IPS-20b (cell line): Measurements from ENCODE around the gene VWA8.

Experiments used
- H3K27ac ChIP-seq: one replicate; pipeline ENCODE4 v1.5.1; 2013; ENCODE audit warnings: low read length
- H3K27me3 ChIP-seq: 2 replicates; pipeline ENCODE4 v1.6.1; 2013; ENCODE audit warnings: mild to moderate bottlenecking, low read length, inconsistent platforms; ENCODE audit not compliant: insufficient read depth
- H3K36me3 ChIP-seq: 2 replicates; pipeline ENCODE4 v1.6.1; 2013; ENCODE audit warnings: low read depth, mild to moderate bottlenecking, inconsistent platforms, low read length, moderate library complexity; ENCODE audit not compliant: insufficient read depth
- H3K4me1 ChIP-seq: 2 replicates; pipeline ENCODE4 v1.6.1; 2013; ENCODE audit warnings: mild to moderate bottlenecking, control low read depth, inconsistent platforms, low read length, moderate library complexity; ENCODE audit not compliant: insufficient read depth
- H3K4me3 ChIP-seq: 2 replicates; pipeline ENCODE4 v1.5.1; 2013; ENCODE audit warnings: mild to moderate bottlenecking, low read length, inconsistent platforms
- H3K9ac ChIP-seq: 2 replicates; pipeline ENCODE4 v1.6.1; 2013; ENCODE audit warnings: low read depth, mild to moderate bottlenecking, inconsistent platforms, low read length, moderate library complexity
- H3K9me3 ChIP-seq: 2 replicates; pipeline ENCODE4 v1.6.1; 2013; ENCODE audit warnings: mild to moderate bottlenecking, low read depth, low read length, inconsistent platforms; ENCODE audit not compliant: insufficient read depth

Gene VWA8

DNA sequence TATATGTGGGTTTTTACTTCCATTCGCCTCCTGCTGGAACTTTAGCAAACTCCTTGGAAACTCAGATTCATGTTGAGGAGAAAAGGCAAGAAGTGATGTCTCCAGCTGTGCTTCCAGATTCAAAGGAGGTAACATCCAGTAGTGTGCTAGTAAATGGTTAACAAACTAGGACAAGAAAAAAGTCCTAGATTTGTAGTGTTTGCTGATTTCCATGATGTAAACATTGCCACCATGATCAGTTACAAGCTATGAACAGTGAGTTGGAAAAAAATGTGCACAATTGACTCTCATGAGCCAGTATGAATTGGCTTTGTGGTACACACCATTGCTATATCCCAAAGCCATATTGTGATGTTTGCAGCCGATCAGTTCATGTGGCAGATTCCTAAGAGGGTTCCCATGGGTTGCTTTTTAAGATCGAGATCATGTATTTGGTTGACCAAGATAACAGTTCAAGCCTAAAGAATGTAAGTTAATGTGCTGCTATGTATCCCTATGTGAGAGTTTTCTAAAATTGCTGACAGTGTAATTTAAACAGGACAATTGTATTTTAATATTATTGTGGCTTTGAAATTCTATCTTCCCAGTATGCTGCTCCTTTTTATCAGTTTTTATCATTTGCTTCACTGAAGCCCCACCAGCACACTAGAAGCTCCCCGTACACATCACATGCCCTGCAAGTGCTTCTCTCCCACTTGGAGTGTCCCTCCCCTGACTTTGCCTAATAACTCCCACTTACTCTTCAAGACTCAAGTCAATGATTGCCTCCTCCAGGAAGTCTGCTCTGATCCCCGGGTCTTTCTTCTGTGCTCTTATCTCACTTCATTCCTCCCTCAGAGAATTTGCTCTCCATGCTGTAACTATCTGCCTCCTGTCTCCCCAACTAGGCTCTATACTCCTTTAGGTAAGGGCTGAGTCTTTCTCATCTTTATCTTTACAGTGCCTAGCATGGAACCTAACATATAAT, 355.3 kb downstream of the VWA8 start:
- Histone ChIP-seq H3K9ac (no peak overlapping the region), H3K4me1 (no peaks in the 10 kb centered on the region), H3K27me3 (no peaks in the 10 kb centered on the region), H3K4me3 (no peak overlapping the region), H3K27ac (no peak overlapping the region), H3K9me3 (no peaks in the 10 kb centered on the region), H3K36me3 (no peaks in the 10 kb centered on the region)

DNA sequence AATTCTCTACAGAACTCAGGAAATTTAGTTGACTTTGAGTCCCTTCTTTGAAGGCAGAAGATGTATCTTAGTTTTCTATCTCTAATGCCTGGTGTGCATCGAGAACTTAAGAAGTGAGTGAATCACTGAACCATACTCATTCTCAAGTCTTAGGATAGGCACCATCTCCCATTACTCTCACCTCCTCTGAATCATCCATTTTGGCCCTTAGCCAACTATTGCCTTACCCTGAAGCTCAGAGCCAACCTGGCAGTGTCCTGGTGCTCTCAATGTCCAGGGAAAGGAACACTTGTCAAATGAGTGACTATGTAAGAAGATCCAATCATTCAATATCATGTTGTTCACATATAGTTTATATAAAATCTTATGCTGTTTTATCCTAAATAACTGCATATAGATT, 357.0 kb downstream of the VWA8 start:
- Histone ChIP-seq H3K27ac (no peak overlapping the region), H3K4me1 (no peaks in the 10 kb centered on the region), H3K27me3 (no peaks in the 10 kb centered on the region), H3K9me3 (no peaks in the 10 kb centered on the region), H3K36me3 (no peaks in the 10 kb centered on the region), H3K9ac (no peak overlapping the region), H3K4me3 (no peak overlapping the region)

DNA sequence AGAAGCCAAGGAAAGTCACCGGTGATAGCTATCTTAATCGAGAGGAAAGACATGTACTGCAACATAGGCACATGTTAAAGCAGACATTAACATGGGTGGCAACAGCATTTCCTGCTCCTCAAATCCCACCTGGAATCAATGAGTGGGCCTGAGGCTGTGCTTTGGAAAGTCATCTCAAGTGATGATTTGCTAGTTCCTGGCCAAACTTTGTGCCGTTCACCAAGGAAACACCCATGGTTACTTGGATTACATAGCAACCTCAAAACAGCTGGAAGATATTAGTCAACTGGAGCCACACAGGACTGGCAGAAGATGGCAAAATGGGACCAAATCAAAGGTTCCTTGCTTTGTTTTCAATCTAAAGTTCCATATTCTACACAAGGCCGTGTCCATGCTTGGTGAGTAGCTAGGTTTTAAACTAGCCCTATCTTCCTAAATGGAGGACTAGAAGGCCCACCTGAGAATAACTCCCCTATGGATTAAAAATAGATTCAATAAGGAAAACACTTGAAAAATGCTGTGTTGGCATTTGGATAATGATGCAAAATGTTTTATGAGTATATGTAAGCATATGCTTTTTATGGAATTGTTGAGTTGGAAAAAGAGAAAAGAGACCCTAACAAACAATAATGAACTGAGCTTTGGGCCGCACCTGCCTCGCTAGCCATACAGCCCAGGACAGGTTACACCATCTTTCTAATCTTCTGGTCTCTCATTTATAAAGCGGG, 359.0 kb downstream of the VWA8 start:
- no peaks in the 10 kb centered on the region for H3K4me1 ChIP-seq
- no peaks in the 10 kb centered on the region for H3K9me3 ChIP-seq
- H3K36me3 ChIP-seq = no peaks in the 10 kb centered on the region
- no peak overlapping the region for H3K4me3 ChIP-seq
- no peak overlapping the region for H3K27ac ChIP-seq
- H3K9ac ChIP-seq = no peak overlapping the region
- no peaks in the 10 kb centered on the region for H3K27me3 ChIP-seq

DNA sequence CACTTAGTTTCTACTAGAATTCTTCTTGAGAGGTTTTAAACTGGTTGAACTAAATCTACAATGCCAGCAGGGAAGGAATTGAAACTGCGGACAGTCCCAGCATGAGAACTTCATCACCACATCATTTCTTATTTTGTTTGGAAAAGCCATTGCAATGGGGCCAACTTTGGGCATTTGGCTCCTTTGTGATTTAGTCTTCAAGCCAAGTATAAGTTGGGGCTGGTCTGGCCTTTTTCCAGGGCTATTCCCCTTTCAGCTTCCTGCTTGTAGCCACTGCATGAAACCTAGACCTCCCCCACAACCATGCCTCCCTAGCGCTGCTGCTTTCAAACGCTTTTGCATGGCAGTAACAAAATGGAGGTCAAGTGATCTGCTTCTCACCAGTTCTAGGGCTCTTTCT, 361.3 kb downstream of the VWA8 start:
- Histone ChIP-seq H3K27me3 (no peaks in the 10 kb centered on the region), H3K9me3 (no peaks in the 10 kb centered on the region), H3K4me3 (no peak overlapping the region), H3K27ac (no peak overlapping the region), H3K4me1 (no peaks in the 10 kb centered on the region), H3K9ac (no peak overlapping the region), H3K36me3 (no peaks in the 10 kb centered on the region)

DNA sequence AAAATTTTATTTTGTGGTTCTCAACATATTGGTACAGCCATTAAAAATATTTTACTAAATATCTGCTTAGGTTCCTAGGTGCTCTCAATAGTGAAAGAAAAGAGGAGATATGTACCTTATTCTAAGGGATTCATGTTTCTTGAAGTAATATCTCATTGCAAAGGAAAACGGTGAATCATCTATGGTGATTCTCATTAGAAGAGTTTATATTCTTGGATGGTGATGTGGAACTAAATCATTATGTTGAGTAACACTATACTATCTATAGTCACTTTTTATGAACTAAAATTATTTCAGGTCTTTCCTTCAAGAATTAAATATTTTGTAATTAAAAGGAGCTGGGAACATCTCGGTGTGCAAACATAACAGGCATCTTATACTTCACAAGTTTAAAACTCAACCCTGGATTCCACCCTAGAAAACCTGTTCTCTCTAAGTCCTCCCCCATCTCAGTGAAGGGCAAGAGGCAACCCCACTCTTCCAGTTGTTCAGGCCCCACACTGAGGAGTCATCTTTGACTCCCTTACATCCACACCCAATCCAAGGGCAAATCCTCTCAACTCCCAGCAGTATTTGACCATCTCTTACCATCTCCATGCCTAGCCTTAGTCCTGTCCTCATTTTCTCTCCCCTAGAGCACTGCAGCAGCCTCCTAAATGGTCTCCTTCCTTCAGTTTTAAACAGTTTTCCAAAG, 363.4 kb downstream of the VWA8 start:
- no peak overlapping the region for H3K9ac ChIP-seq
- no peaks in the 10 kb centered on the region for H3K27me3 ChIP-seq
- H3K4me1 ChIP-seq = no peaks in the 10 kb centered on the region
- H3K27ac ChIP-seq = no peak overlapping the region
- H3K36me3 ChIP-seq = no peaks in the 10 kb centered on the region
- H3K4me3 ChIP-seq = no peak overlapping the region
- no peaks in the 10 kb centered on the region for H3K9me3 ChIP-seq

DNA sequence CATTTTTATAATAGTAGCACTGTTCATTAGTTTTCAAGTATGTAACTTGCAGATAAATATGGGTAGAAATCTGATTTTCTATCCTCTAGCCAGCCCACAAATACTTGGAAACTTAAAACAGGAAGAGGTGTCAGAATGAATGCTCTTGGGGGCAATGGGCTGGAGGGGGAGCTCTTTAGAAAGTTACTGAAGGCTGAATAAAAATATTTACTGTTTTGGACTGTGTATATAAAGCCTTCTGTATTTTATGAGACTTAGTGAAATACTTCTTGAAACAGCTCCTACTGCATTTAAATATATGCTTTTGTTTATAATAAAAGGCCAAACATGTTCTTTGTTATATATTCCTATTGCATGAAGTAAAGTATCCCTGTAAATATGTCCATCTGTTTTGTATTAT, 364.7 kb downstream of the VWA8 start:
- Histone ChIP-seq H3K36me3 (no peaks in the 10 kb centered on the region), H3K9ac (no peak overlapping the region), H3K9me3 (no peaks in the 10 kb centered on the region), H3K27ac (no peak overlapping the region), H3K27me3 (no peaks in the 10 kb centered on the region), H3K4me3 (no peak overlapping the region), H3K4me1 (no peaks in the 10 kb centered on the region)

DNA sequence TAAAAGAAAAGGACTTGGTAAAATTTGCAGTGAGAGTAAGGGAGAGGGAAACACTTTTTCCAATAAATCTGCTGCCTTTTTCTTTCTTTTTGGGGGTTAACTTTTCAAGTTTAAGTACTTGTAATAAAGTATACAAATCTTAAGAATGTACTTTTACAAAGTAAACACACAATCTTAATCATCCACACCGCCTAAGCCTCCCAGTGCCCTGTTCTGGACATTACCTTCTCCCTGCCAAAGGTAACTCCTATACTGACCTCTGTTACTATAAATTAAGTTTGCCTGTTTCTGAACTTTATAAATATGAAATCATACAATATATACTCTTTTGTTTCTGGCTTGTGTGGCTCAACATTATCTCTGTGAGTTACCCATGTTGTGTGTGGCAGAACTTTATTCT, 365.6 kb downstream of the VWA8 start:
- no peaks in the 10 kb centered on the region for H3K36me3 ChIP-seq
- 0 out of 2 replicates have a peak, but pooled peaks cover 2% of the 10 kb centered on the region for H3K4me1 ChIP-seq
- no peaks in the 10 kb centered on the region for H3K9me3 ChIP-seq
- H3K27ac ChIP-seq = no peak overlapping the region
- no peak overlapping the region for H3K9ac ChIP-seq
- H3K27me3 ChIP-seq = no peaks in the 10 kb centered on the region
- H3K4me3 ChIP-seq = no peak overlapping the region

DNA sequence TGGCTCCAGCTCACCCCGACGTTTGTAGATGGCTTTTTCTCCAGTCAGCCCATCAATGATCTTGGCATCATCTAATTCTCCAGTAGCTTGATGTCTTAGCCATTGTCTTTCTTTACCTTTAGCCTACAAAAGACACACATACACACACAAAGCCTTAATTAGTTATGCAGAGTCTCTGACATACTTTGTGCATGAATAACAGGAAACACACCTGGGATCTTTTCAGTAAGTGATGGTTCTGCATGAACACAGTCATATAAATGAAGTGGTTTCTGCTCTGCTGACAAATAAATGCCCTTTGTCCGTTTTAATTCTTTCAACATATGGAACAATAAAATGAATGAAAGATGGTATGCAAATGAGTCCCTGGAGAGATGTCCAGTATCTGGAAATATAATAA, 370.3 kb downstream of the VWA8 start:
- H3K27me3 ChIP-seq = no peaks in the 10 kb centered on the region
- no peak overlapping the region for H3K9ac ChIP-seq
- H3K27ac ChIP-seq = no peak overlapping the region
- no peak overlapping the region for H3K4me3 ChIP-seq
- no peaks in the 10 kb centered on the region for H3K9me3 ChIP-seq
- H3K4me1 ChIP-seq = 0 out of 2 replicates have a peak, but pooled peaks cover 2% of the 10 kb centered on the region
- H3K36me3 ChIP-seq = 0 out of 2 replicates have a peak, but pooled peaks cover 6% of the 10 kb centered on the region

DNA sequence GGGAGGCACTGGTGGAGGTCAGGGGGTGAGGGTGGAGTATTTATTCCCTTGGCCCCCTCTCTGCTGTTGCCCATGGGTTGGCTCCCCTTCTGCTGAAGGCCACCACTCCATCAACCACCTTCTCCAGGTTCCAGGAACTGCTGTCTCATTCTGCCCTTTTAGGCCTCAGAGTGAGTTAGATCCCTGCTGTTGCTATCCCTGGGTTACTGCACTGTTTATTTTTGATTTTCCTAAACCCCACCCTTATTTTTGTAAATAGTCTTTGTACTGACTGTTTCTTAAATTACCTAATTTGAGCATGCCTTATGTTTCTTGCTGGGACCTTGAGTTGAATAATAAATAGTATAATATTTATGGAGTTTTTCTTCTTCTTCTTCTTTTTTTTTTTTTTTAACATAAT, 370.8 kb downstream of the VWA8 start:
- H3K4me3 ChIP-seq = no peak overlapping the region

DNA sequence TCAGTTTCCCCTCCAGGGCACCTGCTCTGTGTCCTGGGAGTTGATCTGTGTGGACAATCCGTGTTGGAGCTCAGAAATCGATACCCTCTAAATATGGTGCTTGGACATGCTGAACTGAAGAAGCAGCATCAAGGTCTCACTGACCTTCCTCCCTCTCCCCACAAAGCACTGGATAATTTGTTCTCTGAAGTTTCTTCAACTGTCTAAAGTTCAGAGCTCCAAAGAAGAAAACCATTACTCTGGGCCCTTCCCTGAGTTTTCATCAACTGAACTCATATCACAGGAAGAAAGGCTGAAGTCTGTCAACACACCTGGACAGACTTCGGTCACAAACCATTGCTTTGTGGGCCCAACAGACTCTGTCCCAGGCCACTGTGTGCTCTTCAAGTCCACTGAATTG, 371.5 kb downstream of the VWA8 start:
- Histone ChIP-seq H3K36me3 (0 out of 2 replicates have a peak, but pooled peaks cover 6% of the 10 kb centered on the region), H3K4me3 (no peak overlapping the region), H3K9me3 (no peaks in the 10 kb centered on the region), H3K27me3 (no peaks in the 10 kb centered on the region), H3K27ac (no peak overlapping the region), H3K4me1 (0 out of 2 replicates have a peak, but pooled peaks cover 2% of the 10 kb centered on the region), H3K9ac (no peak overlapping the region)

More for the DNA sequence above, 370.8 kb downstream of the VWA8 start:
- H3K9ac ChIP-seq = no peak overlapping the region
- H3K4me1 ChIP-seq = 0 out of 2 replicates have a peak, but pooled peaks cover 2% of the 10 kb centered on the region
- H3K27ac ChIP-seq = no peak overlapping the region
- no peaks in the 10 kb centered on the region for H3K27me3 ChIP-seq
- H3K9me3 ChIP-seq = no peaks in the 10 kb centered on the region
- 0 out of 2 replicates have a peak, but pooled peaks cover 6% of the 10 kb centered on the region for H3K36me3 ChIP-seq

DNA sequence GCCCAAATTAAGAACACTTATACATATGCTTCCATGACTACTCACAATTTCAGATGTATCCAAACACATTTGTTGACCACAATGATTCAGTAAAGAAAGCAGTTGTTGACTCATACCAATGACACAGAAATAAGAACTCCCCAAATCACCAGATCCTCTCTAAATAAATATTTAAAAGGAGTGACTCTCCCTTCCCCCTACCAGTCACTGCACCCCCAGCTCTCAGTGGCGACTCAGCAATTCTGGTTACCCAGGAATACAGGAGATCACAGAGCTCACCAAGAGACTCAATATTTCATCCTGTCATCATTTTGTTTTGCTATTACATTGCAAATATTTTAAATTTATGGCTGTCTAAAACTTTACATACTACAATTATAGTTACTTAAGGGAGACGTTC, 372.0 kb downstream of the VWA8 start:
- Histone ChIP-seq H3K9ac (no peak overlapping the region), H3K4me1 (0 out of 2 replicates have a peak, but pooled peaks cover 2% of the 10 kb centered on the region), H3K9me3 (no peaks in the 10 kb centered on the region), H3K36me3 (0 out of 2 replicates have a peak, but pooled peaks cover 6% of the 10 kb centered on the region), H3K27ac (no peak overlapping the region), H3K4me3 (no peak overlapping the region), H3K27me3 (no peaks in the 10 kb centered on the region)
